Right cardiac atrium (tissue), 5 donors: ENCODE results near the gene OGFOD1. TPM values are rescaled to one million over a fixed set of nuclear protein-coding genes. Genes with fewer than 3 reads are reported as not detected.

Source experiments
- ATAC-seq, 2 donors: fragments of 200-7000 bp; cut with Tn5 transposase; one replicate each; pipeline versions ENCODE4 v1.8.0 to v1.9.1; 2020; ENCODE audit warnings: moderate library complexity in 2 of 2, mild to moderate bottlenecking in 1 of 2
- DNase-seq, 3 donors: peaks; one replicate each; pipeline ENCODE4 v3.0.0-alpha.2; 2020
- H3K27ac ChIP-seq: one replicate; pipeline ENCODE4 v1.5.1; 2013; ENCODE audit warnings: mild to moderate bottlenecking, low read length, control low read depth, moderate library complexity
- H3K27me3 ChIP-seq: one replicate; pipeline ENCODE4 v1.6.1; 2013; ENCODE audit not compliant: control insufficient read depth, insufficient read depth
- H3K4me1 ChIP-seq: one replicate; pipeline ENCODE4 v1.6.1; 2013; ENCODE audit warnings: low read length; ENCODE audit not compliant: control insufficient read depth, insufficient read depth
- H3K4me3 ChIP-seq: one replicate; pipeline ENCODE4 v1.5.1; 2013; ENCODE audit warnings: low read length, control low read depth
- H3K9me3 ChIP-seq: one replicate; pipeline ENCODE4 v1.6.1; 2013; ENCODE audit warnings: low read length; ENCODE audit not compliant: control insufficient read depth
- WGBS: extraction: QIAGEN DNeasy Blood & Tissue Kit; methylation state at CpG from one replicate; pipeline ENCODE4 v1.1.7; 2013; 5-methylcytosine and 5-hydroxymethylcytosine counted together
- intact Hi-C, 4 donors: fragments of 100-400 bp; cut with DNase I; formaldehyde crosslinking; loops; one replicate each; pipeline versions ENCODE4 v1.11.0 to v1.14.0; 2022 to 2023
- polyA plus RNA-seq: library from polyadenylated mRNA; stranded (reverse); fragments of 200-250 nt; gene quantifications from one replicate; pipeline ENCODE4 v1.2.3, GENCODE V29; 2013
- total RNA-seq, 4 donors: library from RNA; stranded (reverse); fragmentation: NEBNext Ultra II Directional; extraction: Animal tissue kit (Norgen Biotek cat#: 25700); gene quantifications; one replicate each; pipeline ENCODE4 v1.2.1, GENCODE V29; 2021
- donor health status: healthy with polysubstance abuse.
- donor health status: DM: no; HTN: yes; CAD: no.
- donor health status: DM: no; HTN: no; CAD: no.
- donor health status: DM: no; HTN: yes; CAD: no; lungs with severe emphysema.
- donor health status: DM: yes; HTN: yes; CAD: no.

Gene OGFOD1
- total and polyA plus RNA-seq, 5 donors = 15.5 to 32.8 (median 29.2) TPM

GRCh38 chr16:56466344-56466743 lies 15.0 kb downstream of the OGFOD1 start:
- no peak overlapping the region for H3K27ac ChIP-seq
- ATAC-seq (no peak), DNase-seq (no peak)
- no peaks in the 10 kb centered on the region for H3K9me3 ChIP-seq
- no peak overlapping the region for H3K4me3 ChIP-seq
- H3K4me1 ChIP-seq = no peaks in the 10 kb centered on the region
- H3K27me3 ChIP-seq = no peaks in the 10 kb centered on the region
- intact Hi-C loops = no loop called here
- over 99% methylated on average over 2 of the region's 2 CpGs for WGBS

GRCh38 chr16:56468800-56469199 lies 17.4 kb downstream of the OGFOD1 start:
- Histone ChIP-seq H3K27ac (no peak overlapping the region), H3K4me1 (no peaks in the 10 kb centered on the region), H3K4me3 (no peak overlapping the region), H3K27me3 (no peaks in the 10 kb centered on the region), H3K9me3 (no peaks in the 10 kb centered on the region)
- ATAC-seq = no peak
- intact Hi-C loops = no loop called here
- DNase-seq = no peak

- no peak for ATAC-seq
- WGBS = 96% methylated on average over 7 of the region's 7 CpGs
- no peak for DNase-seq
- Histone ChIP-seq H3K9me3 (no peaks in the 10 kb centered on the region), H3K4me3 (no peak overlapping the region), H3K4me1 (no peaks in the 10 kb centered on the region), H3K27me3 (no peaks in the 10 kb centered on the region), H3K27ac (no peak overlapping the region)
- intact Hi-C loops = no loop called here
Observed at GRCh38 chr16:56469748-56470147, 18.4 kb downstream of the OGFOD1 start.

GRCh38 chr16:56470232-56470631 lies 18.9 kb downstream of the OGFOD1 start:
- H3K27me3 ChIP-seq = no peaks in the 10 kb centered on the region
- no peaks in the 10 kb centered on the region for H3K4me1 ChIP-seq
- no peaks in the 10 kb centered on the region for H3K9me3 ChIP-seq
- ATAC-seq = no peak
- 88% methylated on average over 3 of the region's 3 CpGs for WGBS
- no peak overlapping the region for H3K27ac ChIP-seq
- intact Hi-C loops = no loop called here
- no peak overlapping the region for H3K4me3 ChIP-seq
- no peak for DNase-seq

GRCh38 chr16:56470666-56471065 lies 19.3 kb downstream of the OGFOD1 start:
- no peak for DNase-seq
- ATAC-seq = no peak
- H3K4me3 ChIP-seq = no peak overlapping the region
- intact Hi-C loops = no loop called here
- H3K9me3 ChIP-seq = no peaks in the 10 kb centered on the region
- H3K4me1 ChIP-seq = no peaks in the 10 kb centered on the region
- H3K27ac ChIP-seq = no peak overlapping the region
- H3K27me3 ChIP-seq = no peaks in the 10 kb centered on the region
- 84% methylated on average over 1 of the region's 1 CpG for WGBS

GRCh38 chr16:56475201-56475600 lies 23.8 kb downstream of the OGFOD1 start:
- no peak for ATAC-seq
- Histone ChIP-seq H3K27ac (no peak overlapping the region), H3K4me1 (no peaks in the 10 kb centered on the region), H3K9me3 (no peaks in the 10 kb centered on the region), H3K4me3 (no peak overlapping the region), H3K27me3 (no peaks in the 10 kb centered on the region)
- 85% methylated on average over 2 of the region's 2 CpGs for WGBS
- intact Hi-C loops = no loop called here
- no peak for DNase-seq

- ATAC-seq (peak; percentile 57 to 78), DNase-seq (no peak)
- Histone ChIP-seq H3K27me3 (no peaks in the 10 kb centered on the region), H3K4me1 (no peaks in the 10 kb centered on the region), H3K9me3 (no peaks in the 10 kb centered on the region), H3K4me3 (no peak overlapping the region), H3K27ac (no peak overlapping the region)
- intact Hi-C loops = no loop called here
- 93% methylated on average over 2 of the region's 2 CpGs for WGBS
Observed at GRCh38 chr16:56477096-56477878, 25.9 kb downstream of the OGFOD1 start.

GRCh38 chr16:56478281-56479049 lies 27.1 kb downstream of the OGFOD1 start:
- H3K9me3 ChIP-seq = no peaks in the 10 kb centered on the region
- intact Hi-C loops = no loop called here
- H3K27me3 ChIP-seq = no peaks in the 10 kb centered on the region
- 71% methylated on average over 2 of the region's 2 CpGs for WGBS
- no peak overlapping the region for H3K4me3 ChIP-seq
- DNase-seq (no peak), ATAC-seq (no peak)
- no peak overlapping the region for H3K27ac ChIP-seq
- H3K4me1 ChIP-seq = no peaks in the 10 kb centered on the region

GRCh38 chr16:56479469-56479868 lies 28.1 kb downstream of the OGFOD1 start:
- WGBS = 93% methylated on average over 2 of the region's 2 CpGs
- no peak overlapping the region for H3K27ac ChIP-seq

GRCh38 chr16:56480776-56481467 lies 29.6 kb downstream of the OGFOD1 start:
- no peak for ATAC-seq
- H3K9me3 ChIP-seq = no peaks in the 10 kb centered on the region
- H3K27me3 ChIP-seq = no peaks in the 10 kb centered on the region
- intact Hi-C loops = no loop called here
- no peak overlapping the region for H3K4me3 ChIP-seq
- H3K27ac ChIP-seq = no peak overlapping the region
- whole genome bisulfite sequencing = 84% methylated on average over 7 of the region's 7 CpGs
- no peak for DNase-seq
- H3K4me1 ChIP-seq = no peaks in the 10 kb centered on the region

More at GRCh38 chr16:56479469-56479868, 28.1 kb downstream of the OGFOD1 start:
- intact Hi-C loops = no loop called here
- H3K4me3 ChIP-seq = no peak overlapping the region
- DNase-seq (no peak), ATAC-seq (peak in 1 of 2 donors; percentile 37)
- no peaks in the 10 kb centered on the region for H3K4me1 ChIP-seq
- no peaks in the 10 kb centered on the region for H3K27me3 ChIP-seq
- H3K9me3 ChIP-seq = no peaks in the 10 kb centered on the region
